ENCODE data around the gene POLE.

Gene POLE

DNA sequence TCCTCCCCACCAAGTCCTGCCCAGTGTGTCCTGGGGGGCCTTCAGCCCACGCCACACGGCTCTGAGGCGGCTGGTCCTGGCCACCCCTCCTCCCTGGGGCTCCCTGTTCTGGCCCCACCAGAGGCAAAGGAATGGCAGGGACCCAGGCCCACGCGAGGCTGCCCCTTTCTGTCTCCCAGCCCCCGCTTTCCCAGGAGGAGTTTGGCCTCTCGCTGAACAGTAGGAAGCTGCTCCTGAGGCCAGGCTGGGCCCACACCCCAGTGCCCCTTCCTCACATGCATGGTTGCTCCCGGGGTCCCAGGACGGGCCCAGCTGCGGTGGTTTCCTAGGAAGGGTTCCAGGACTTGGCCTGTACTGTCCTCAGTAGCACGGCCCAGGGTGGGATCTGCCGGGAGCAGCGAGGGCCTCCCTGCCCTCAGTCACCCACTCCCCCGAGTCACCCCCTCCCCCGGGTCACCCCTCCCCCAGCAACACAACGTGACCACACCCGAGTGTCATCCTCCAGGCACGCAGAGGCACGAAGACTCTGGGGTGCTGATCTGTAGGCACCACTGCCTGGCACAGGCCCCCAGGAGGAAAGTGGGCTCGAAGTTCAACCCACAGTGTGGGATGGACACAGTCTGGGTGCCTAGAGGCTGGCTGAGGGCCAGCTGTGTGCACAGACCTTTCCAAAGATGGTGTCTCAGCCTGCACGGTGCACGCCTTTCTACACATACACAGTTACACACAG lies 109.8 kb downstream of the POLE start:
- DNase-seq, result no peak
- Mint-ChIP-seq H3K36me3 (ENCODE audit: insufficient read depth) (peaks cover 17% of the 10 kb centered on the region), H3K4me1 (ENCODE audit: low read depth in 2 of 2) (peaks cover 0 to 4% of the 10 kb centered on the region in 2 donors), H3K9me3 (no peaks in the 10 kb centered on the region), H3K27ac (no peak overlapping the region), H3K27me3 (no peaks in the 10 kb centered on the region), H3K4me3 (no peak overlapping the region)
- ATAC-seq (replicated peaks), result no peak

DNA sequence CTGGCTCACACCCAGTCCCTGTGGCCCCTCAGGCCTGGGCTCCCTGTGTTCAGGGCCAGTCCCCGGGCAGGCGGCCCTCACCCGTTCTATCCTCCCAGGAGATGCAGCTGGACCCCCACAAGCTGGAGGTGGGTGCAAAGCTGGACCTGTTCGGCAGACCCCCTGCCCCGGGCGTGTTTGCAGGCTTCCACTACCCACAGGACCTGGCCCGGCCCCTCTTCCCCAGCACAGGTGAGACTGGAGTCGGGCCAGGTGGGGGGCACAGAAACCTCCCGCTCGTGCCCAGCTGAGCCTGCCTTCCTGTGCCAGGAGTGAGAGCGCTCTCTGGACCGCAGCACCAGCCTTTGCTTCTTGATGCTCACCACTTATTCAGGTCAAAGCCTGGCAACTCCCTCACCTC lies 110.4 kb downstream of the POLE start:
- no peaks in the 10 kb centered on the region for H3K9me3 Mint-ChIP-seq
- no peak overlapping the region for H3K27ac Mint-ChIP-seq
- no peak for ATAC-seq (replicated peaks)
- no peaks in the 10 kb centered on the region for H3K27me3 Mint-ChIP-seq
- DNase-seq, result no peak
- no peak overlapping the region for H3K4me3 Mint-ChIP-seq
- peaks cover 0 to 4% of the 10 kb centered on the region in 2 donors for H3K4me1 Mint-ChIP-seq (ENCODE audit: low read depth in 2 of 2)
- H3K36me3 Mint-ChIP-seq (ENCODE audit: insufficient read depth), result peaks cover 17% of the 10 kb centered on the region

DNA sequence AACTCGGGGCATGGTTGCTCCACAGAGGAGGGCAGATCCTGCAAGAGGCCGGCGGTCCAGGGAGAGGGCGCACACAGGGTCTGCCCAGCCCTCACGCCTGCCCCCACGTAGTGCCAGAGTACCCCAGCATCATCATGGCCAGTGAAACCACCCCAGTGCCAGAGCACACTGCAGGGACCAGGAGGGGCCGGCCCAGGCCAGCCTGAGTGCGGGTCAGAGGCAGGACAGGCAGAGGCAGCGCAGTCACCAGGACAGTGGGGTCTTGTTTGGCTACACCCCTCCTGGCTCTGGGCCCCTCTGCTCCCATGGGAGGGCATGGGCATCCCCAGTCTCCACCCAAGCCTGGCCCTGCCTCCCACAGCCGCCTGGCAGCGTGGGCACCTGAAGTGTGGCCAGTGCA lies 111.5 kb downstream of the POLE start:
- H3K36me3 Mint-ChIP-seq (ENCODE audit: insufficient read depth), result peaks cover 17% of the 10 kb centered on the region
- no peak overlapping the region for H3K4me3 Mint-ChIP-seq
- H3K4me1 Mint-ChIP-seq (ENCODE audit: low read depth in 2 of 2), result peaks cover 0 to 4% of the 10 kb centered on the region in 2 donors

DNA sequence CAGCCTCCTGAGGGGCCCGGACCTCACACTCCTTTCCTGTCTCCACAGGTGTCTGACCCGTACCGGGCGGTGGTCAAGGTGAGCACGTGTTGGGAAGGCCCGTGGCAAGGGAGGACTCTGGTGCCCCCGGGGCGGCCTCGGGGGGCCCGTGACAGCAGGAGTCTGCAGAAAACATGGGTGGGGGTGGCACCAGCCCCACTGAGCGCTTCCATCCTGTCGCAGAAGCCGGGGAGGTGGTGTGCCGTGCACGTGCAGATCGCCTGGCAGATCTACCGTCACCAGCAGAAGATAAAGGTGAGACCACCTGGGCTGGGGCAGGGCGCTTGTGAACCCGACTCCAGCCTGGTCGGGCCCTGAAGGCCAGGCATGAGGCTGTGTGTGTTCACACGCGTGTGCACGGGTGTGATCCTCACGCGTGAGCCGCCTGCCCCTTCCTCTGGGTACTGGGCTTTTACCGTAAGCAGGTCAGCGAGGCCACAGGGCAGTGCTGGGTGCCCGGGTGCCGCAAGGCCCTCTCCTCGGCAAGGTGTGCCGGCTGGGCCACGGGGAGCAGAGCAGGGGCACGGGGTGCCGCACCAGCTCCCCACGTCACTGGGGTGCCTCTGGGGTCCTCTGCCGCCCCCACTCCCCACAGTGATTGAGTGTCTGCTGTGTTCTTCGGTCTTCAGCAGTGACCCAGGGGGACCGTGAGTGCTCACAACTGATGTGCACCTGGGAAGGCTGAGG lies 112.7 kb downstream of the POLE start:
- DNase-seq, result no peak
- Mint-ChIP-seq H3K4me3 (no peak overlapping the region), H3K4me1 (ENCODE audit: low read depth in 2 of 2) (peaks cover 0 to 4% of the 10 kb centered on the region in 2 donors), H3K36me3 (ENCODE audit: insufficient read depth) (peaks cover 15% of the 10 kb centered on the region), H3K27ac (no peak overlapping the region), H3K9me3 (no peaks in the 10 kb centered on the region), H3K27me3 (no peaks in the 10 kb centered on the region)
- no peak for ATAC-seq (replicated peaks)

More for the DNA sequence above, 111.5 kb downstream of the POLE start:
- Mint-ChIP-seq H3K9me3 (no peaks in the 10 kb centered on the region), H3K27ac (no peak overlapping the region), H3K27me3 (no peaks in the 10 kb centered on the region)
- ATAC-seq (replicated peaks) (no peak), DNase-seq (no peak)
